Measurements from ENCODE around the gene PACSIN1.

The PACSIN1 gene

GRCh38 chr6:34465531-34466241 lies at the start of gene PACSIN1:
Gene PACSIN1 (plus strand): TSS chr6:34466076. CDS start chr6:34526306, 60,230 bp downstream.
- no peak for DNase-seq (ENCODE audit: low spot score)

- no peak for DNase-seq (ENCODE audit: low spot score)
Measured at GRCh38 chr6:34416877-34417371, 49.0 kb upstream of the PACSIN1 start.

GRCh38 chr6:34418367-34418766 lies 47.5 kb upstream of the PACSIN1 start:
- no peak for DNase-seq (ENCODE audit: low spot score)

- DNase-seq (ENCODE audit: low spot score) = no peak
Measured at GRCh38 chr6:34423254-34423653, 42.6 kb upstream of the PACSIN1 start.

GRCh38 chr6:34424200-34425131 lies 41.4 kb upstream of the PACSIN1 start:
- DNase-seq (ENCODE audit: low spot score) = no peak

GRCh38 chr6:34425132-34425497 lies 40.8 kb upstream of the PACSIN1 start:
- DNase-seq (ENCODE audit: low spot score) = peak; percentile 2

- peak; percentile 91 for DNase-seq (ENCODE audit: low spot score)
Measured at GRCh38 chr6:34425498-34426410, 40.1 kb upstream of the PACSIN1 start, which contains the start of gene RPS10. Gene RPS10 (minus strand): TSS chr6:34426069. CDS start chr6:34425221, 848 bp downstream.

- DNase-seq (ENCODE audit: low spot score) = no peak
Measured at GRCh38 chr6:34435916-34436315, 30.0 kb upstream of the PACSIN1 start.

- no peak for DNase-seq (ENCODE audit: low spot score)
Measured at GRCh38 chr6:34436803-34437643, 28.9 kb upstream of the PACSIN1 start.

GRCh38 chr6:34437644-34437970 lies 28.3 kb upstream of the PACSIN1 start:
- no peak for DNase-seq (ENCODE audit: low spot score)

- no peak for DNase-seq (ENCODE audit: low spot score)
Measured at GRCh38 chr6:34438705-34439104, 27.2 kb upstream of the PACSIN1 start.

GRCh38 chr6:34439442-34439841 lies 26.4 kb upstream of the PACSIN1 start:
- DNase-seq (ENCODE audit: low spot score) = no peak

GRCh38 chr6:34441526-34441925 lies 24.4 kb upstream of the PACSIN1 start:
- DNase-seq (ENCODE audit: low spot score) = no peak

- DNase-seq (ENCODE audit: low spot score) = no peak
Measured at GRCh38 chr6:34445313-34445860, 20.5 kb upstream of the PACSIN1 start.

- no peak for DNase-seq (ENCODE audit: low spot score)
Measured at GRCh38 chr6:34447386-34447785, 18.5 kb upstream of the PACSIN1 start.

- no peak for DNase-seq (ENCODE audit: low spot score)
Measured at GRCh38 chr6:34447910-34448309, 18.0 kb upstream of the PACSIN1 start.

- DNase-seq (ENCODE audit: low spot score) = no peak
Measured at GRCh38 chr6:34451192-34451591, 14.7 kb upstream of the PACSIN1 start.

- DNase-seq (ENCODE audit: low spot score) = no peak
Measured at GRCh38 chr6:34455831-34456230, 10.0 kb upstream of the PACSIN1 start.

- no peak for DNase-seq (ENCODE audit: low spot score)
Measured at GRCh38 chr6:34457382-34457741, 8.5 kb upstream of the PACSIN1 start.

All from CD4-positive, alpha-beta T cell treated with Interleukin-2 at 100 ng/mL for 4 hours (primary cell).